K562 (cell line): ENCODE results near the gene CELA1. TPM values are rescaled to one million over a fixed set of nuclear protein-coding genes. Genes with fewer than 3 reads are reported as not detected.
A peak's percentile ranks its signal among the peaks of the same experiment; 100 is the strongest.

Experiments
- CBX8 ChIP-seq: fragments of 200-600 bp; sonication (generic); IDR thresholded peaks from 2 replicates; pipeline ENCODE4 v1.6.1; 2012; ENCODE audit warnings: borderline replicate concordance, mixed run types, low read depth, mild to moderate bottlenecking, moderate library complexity, mixed read lengths, low read length, control low read depth, inconsistent platforms; ENCODE audit not compliant: poor library complexity, severe bottlenecking; ENCODE audit errors: extremely low read depth
- EZH2 ChIP-seq: IDR thresholded peaks from 2 replicates; pipeline ENCODE4 v1.6.1; 2012; ENCODE audit warnings: low read depth, mild to moderate bottlenecking, inconsistent platforms, low read length, borderline replicate concordance
- PHF21A ChIP-seq: fragments of 450-650 bp; IDR thresholded peaks from 2 replicates; pipeline ENCODE4 v1.6.1; 2017; ENCODE audit warnings: low read depth, borderline replicate concordance
- POLR2A ChIP-seq: fragments of 450-650 bp; conservative IDR thresholded peaks from 2 replicates; pipeline ENCODE4 v1.6.1; 2016
- RERE ChIP-seq: sonication (generic); formaldehyde crosslinking; IDR thresholded peaks from 2 replicates; pipeline ENCODE4 v1.8.0; 2023; ENCODE audit warnings: missing genetic modification reagents, mild to moderate bottlenecking, borderline replicate concordance
- SMAD1 ChIP-seq: fragments of 150-350 bp; IDR thresholded peaks from 2 replicates; pipeline ENCODE4 v1.6.1; 2014; ENCODE audit warnings: low read length, low read depth; ENCODE audit not compliant: partially characterized antibody
- SOX6 ChIP-seq: fragments of 450-650 bp; IDR thresholded peaks from 2 replicates; pipeline ENCODE4 v1.6.1; 2014; ENCODE audit warnings: mild to moderate bottlenecking
- ZFP36 ChIP-seq: fragments of 150-350 bp; IDR thresholded peaks from 2 replicates; pipeline ENCODE4 v1.6.1; 2018; ENCODE audit warnings: low read length, low read depth; ENCODE audit not compliant: partially characterized antibody
- ZNF57 ChIP-seq: fragments of 450-650 bp; formaldehyde crosslinking; IDR thresholded peaks from 2 replicates; pipeline ENCODE4 v1.4.0; 2020; ENCODE audit warnings: mild to moderate bottlenecking, moderate library complexity
- ZNF668 ChIP-seq: fragments of 250-450 bp; sonication (Bioruptor Pico); IDR thresholded peaks from 2 replicates; pipeline ENCODE4 v1.8.0; 2022; ENCODE audit warnings: mild to moderate bottlenecking, inconsistent platforms
- ZNF695 ChIP-seq: fragments of 450-650 bp; formaldehyde crosslinking; IDR thresholded peaks from 2 replicates; pipeline ENCODE4 v1.4.0; 2020; ENCODE audit warnings: mild to moderate bottlenecking, moderate library complexity
- polyA plus RNA-seq, 8 experiments: library from polyadenylated mRNA; depleted of rRNA in 4 of 8; stranded (reverse) in 5 of 8; unstranded in 3 of 8; fragments of >200 nt; fragmentation: Nextera tagmentation in 2 of 8; fragmentation: Illumina TruSeq in 1 of 8; extraction: Ambion mirVana in 2 of 8; extraction: Trizol in 1 of 8; gene quantifications; 2 replicates each; pipeline versions ENCODE4 v1.2.1 to v1.2.3, GENCODE V29; 2011 to 2014; ENCODE audit warnings: inconsistent platforms in 1 of 8, missing spikeins in 1 of 8
- total RNA-seq, 7 experiments: library from RNA; depleted of rRNA in 6 of 7; stranded (reverse); fragments of >200 nt in 6 of 7; fragmentation: Illumina TruSeq in 2 of 7; extraction: Trizol in 2 of 7; gene quantifications; 2 replicates each; pipeline versions ENCODE4 v1.2.1 to v1.2.3, GENCODE V29; 2011 to 2021; ENCODE audit warnings: low replicate concordance in 1 of 7
- TF ChIP-seq, protein P1 (sequence below): fragments of 250-450 bp; sonication (Bioruptor Pico); IDR thresholded peaks from 2 replicates; pipeline ENCODE4 v1.8.0; 2021; ENCODE audit warnings: borderline replicate concordance, mild to moderate bottlenecking, moderate library complexity; ENCODE audit not compliant: poor library complexity, severe bottlenecking
- TF ChIP-seq, protein P2 (sequence below): IDR thresholded peaks from 2 replicates; pipeline ENCODE4 v1.6.1; 2012; ENCODE audit warnings: low read depth, low read length, improper control_type of control experiment, borderline replicate concordance
- TF ChIP-seq, protein P3 (sequence below): sonication (generic); formaldehyde crosslinking; IDR thresholded peaks from 2 replicates; pipeline ENCODE4 v1.8.1; 2023; ENCODE audit warnings: missing genetic modification reagents, mild to moderate bottlenecking, borderline replicate concordance

CELA1 gene
- total and polyA plus RNA-seq, 9 of the 15 experiments (the other 6 are each of a cell fraction or from before 2014, with no cell fraction given): 0.06 to 0.27 (median 0.22) TPM; not detected in 6

GRCh38 chr12:51362747-51363342 lies 16.4 kb upstream of the CELA1 start (continued):
- TF ChIP-seq, protein P1, sequence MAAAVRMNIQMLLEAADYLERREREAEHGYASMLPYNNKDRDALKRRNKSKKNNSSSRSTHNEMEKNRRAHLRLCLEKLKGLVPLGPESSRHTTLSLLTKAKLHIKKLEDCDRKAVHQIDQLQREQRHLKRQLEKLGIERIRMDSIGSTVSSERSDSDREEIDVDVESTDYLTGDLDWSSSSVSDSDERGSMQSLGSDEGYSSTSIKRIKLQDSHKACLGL (CRISPR knock-in tag): no peak
- TF ChIP-seq EZH2 (no peak), SMAD1 (no peak), ZNF668 (no peak), RERE (CRISPR knock-in tag) (no peak), POLR2A (no peak), ZNF695 (no peak), PHF21A (no peak), ZFP36 (no peak), SOX6 (peak; percentile 55; the same call in 1 of the 2 replicates), CBX8 (no peak), ZNF57 (no peak)
- TF ChIP-seq, protein P2, sequence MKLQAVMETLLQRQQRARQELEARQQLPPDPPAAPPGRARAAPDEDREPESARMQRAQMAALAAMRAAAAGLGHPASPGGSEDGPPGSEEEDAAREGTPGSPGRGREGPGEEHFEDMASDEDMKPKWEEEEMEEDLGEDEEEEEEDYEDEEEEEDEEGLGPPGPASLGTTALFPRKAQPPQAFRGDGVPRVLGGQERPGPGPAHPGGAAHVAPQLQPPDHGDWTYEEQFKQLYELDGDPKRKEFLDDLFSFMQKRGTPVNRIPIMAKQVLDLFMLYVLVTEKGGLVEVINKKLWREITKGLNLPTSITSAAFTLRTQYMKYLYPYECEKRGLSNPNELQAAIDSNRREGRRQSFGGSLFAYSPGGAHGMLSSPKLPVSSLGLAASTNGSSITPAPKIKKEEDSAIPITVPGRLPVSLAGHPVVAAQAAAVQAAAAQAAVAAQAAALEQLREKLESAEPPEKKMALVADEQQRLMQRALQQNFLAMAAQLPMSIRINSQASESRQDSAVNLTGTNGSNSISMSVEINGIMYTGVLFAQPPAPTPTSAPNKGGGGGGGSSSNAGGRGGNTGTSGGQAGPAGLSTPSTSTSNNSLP: no peak
- TF ChIP-seq, protein P3, sequence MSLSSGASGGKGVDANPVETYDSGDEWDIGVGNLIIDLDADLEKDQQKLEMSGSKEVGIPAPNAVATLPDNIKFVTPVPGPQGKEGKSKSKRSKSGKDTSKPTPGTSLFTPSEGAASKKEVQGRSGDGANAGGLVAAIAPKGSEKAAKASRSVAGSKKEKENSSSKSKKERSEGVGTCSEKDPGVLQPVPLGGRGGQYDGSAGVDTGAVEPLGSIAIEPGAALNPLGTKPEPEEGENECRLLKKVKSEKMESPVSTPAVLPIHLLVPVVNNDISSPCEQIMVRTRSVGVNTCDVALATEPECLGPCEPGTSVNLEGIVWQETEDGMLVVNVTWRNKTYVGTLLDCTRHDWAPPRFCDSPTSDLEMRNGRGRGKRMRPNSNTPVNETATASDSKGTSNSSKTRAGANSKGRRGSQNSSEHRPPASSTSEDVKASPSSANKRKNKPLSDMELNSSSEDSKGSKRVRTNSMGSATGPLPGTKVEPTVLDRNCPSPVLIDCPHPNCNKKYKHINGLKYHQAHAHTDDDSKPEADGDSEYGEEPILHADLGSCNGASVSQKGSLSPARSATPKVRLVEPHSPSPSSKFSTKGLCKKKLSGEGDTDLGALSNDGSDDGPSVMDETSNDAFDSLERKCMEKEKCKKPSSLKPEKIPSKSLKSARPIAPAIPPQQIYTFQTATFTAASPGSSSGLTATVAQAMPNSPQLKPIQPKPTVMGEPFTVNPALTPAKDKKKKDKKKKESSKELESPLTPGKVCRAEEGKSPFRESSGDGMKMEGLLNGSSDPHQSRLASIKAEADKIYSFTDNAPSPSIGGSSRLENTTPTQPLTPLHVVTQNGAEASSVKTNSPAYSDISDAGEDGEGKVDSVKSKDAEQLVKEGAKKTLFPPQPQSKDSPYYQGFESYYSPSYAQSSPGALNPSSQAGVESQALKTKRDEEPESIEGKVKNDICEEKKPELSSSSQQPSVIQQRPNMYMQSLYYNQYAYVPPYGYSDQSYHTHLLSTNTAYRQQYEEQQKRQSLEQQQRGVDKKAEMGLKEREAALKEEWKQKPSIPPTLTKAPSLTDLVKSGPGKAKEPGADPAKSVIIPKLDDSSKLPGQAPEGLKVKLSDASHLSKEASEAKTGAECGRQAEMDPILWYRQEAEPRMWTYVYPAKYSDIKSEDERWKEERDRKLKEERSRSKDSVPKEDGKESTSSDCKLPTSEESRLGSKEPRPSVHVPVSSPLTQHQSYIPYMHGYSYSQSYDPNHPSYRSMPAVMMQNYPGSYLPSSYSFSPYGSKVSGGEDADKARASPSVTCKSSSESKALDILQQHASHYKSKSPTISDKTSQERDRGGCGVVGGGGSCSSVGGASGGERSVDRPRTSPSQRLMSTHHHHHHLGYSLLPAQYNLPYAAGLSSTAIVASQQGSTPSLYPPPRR: no peak
